ENCODE data around the gene IFNB1.

DNA sequence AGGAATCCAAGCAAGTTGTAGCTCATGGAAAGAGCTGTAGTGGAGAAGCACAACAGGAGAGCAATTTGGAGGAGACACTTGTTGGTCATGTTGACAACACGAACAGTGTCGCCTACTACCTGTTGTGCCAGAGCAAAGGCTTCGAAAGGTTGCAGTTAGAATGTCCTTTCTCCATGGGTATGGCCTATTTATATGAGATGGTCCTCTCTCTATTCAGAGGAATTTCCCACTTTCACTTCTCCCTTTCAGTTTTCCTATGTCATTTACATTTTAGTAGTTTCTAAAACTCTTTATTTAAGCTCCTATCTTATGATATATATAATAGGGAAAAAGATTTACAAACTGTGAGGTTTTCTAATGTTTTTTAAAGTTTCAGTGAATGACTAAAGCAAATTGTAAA is at the start of gene IFNB1:
- TF ChIP-seq CTCF (IDR thresholded peaks at IDR 0.05) (no peak), POLR2A (IDR thresholded peaks at IDR 0.05) (no peak)
